ENCODE data around the gene COL2A1.

The COL2A1 gene

DNA sequence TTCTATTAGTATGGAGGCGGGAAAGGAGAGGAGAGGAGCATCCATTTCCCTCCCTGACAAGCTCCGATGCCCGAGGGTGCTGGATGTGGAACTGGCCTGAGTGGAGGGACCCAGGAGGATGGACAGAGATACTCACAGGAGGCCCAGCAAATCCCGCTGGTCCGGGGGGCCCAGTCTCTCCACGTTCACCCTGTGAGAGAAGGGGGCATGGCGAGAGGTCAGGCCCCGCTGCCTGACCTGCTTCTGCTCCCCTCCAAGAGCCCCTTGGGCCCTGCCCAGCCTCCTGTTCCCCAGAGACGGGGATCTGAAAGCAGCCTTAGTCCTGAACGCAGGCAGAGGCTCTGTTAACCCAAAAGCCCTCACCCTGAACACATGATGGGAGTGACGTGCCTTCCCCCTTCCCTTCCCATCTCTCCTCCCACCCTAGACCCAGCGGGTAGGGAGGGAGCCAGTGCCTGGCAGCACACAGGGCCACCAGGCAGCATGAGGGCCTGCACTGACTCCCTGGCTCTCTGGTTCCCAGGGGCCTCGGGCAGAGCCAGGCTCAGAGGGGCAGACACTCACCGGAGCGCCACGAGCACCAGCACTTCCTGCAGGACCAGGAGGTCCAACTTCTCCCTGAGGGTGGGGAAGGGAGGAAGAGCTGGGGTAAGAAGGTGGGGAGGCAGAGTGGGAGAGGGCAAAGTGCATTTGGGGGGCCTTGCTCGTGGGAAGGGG is 23.3 kb downstream of the COL2A1 start:
- no peak overlapping the region for H3K9ac ChIP-seq (ENCODE audit: insufficient read length)
- H3K9me3 ChIP-seq (ENCODE audit: low read depth, low read length): no peaks in the 10 kb centered on the region
- H3K27ac ChIP-seq: no peak overlapping the region
- H3K36me3 ChIP-seq (ENCODE audit: insufficient read depth, low read length): no peaks in the 10 kb centered on the region
- no peak for DNase-seq (ENCODE audit: low read depth, low spot score)
- H3K4me3 ChIP-seq: no peak overlapping the region
- no peak for TF ChIP-seq EZH2 (IDR thresholded peaks at IDR 0.05)
- no peak for TF ChIP-seq POLR2AphosphoS5 (IDR thresholded peaks at IDR 0.05; ENCODE audit: borderline replicate concordance, low read depth, low read length)
- no peak for TF ChIP-seq FOXP2 (optimal IDR thresholded peaks at IDR 0.05; ENCODE audit: control extremely low read depth, extremely low read length, insufficient read depth)

DNA sequence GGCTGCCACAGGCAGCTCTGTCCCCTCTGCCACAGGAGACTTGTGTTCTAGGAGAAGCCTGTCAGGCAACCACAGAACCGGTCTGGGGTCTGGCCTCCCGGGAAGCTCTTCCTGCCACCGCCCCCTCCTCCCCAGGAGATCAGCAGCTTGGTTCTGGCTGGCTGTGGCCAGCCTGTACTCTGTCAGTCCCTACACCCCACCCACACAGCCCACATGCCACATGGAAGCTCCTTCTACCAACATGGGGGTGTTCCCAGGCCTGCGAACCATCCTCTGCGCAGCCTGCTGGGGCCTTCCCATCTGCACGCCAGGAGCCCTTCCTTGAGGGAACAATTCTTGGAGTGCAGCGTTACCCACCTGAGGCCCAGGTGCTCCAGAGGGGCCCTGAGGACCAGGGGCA is 24.1 kb downstream of the COL2A1 start:
- Histone ChIP-seq H3K9ac (ENCODE audit: insufficient read length) (no peak overlapping the region), H3K9me3 (ENCODE audit: low read depth, low read length) (no peaks in the 10 kb centered on the region)
- no peak for TF ChIP-seq FOXP2 (optimal IDR thresholded peaks at IDR 0.05; ENCODE audit: control extremely low read depth, extremely low read length, insufficient read depth)
- no peak for TF ChIP-seq EZH2 (IDR thresholded peaks at IDR 0.05)
- TF ChIP-seq POLR2AphosphoS5 (IDR thresholded peaks at IDR 0.05; ENCODE audit: borderline replicate concordance, low read depth, low read length): no peak

DNA sequence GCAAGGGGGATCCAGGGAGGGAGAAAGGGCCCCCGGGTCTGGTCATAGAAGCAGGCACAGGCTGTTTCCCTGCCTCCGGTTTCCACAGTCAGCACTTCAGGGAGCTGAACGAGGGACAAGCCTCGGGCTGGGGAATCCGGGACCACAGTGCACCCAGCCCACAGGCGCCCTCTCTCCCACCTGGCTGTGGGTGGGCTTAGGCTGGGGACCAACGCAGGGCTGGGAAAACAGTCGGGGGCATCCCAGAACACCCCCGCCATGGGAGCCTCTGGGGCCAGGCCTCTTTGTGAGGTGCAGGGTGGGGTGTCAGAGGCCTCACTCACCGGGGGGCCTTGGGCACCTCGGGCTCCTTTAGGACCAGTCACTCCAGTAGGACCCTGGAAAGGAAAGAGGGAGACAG is 24.6 kb downstream of the COL2A1 start:
- TF ChIP-seq FOXP2 (optimal IDR thresholded peaks at IDR 0.05; ENCODE audit: control extremely low read depth, extremely low read length, insufficient read depth): no peak
- no peak for TF ChIP-seq POLR2AphosphoS5 (IDR thresholded peaks at IDR 0.05; ENCODE audit: borderline replicate concordance, low read depth, low read length)
- TF ChIP-seq EZH2 (IDR thresholded peaks at IDR 0.05): no peak
- no peak overlapping the region for H3K27ac ChIP-seq
- H3K4me3 ChIP-seq: no peak overlapping the region
- no peak for DNase-seq (ENCODE audit: low read depth, low spot score)
- no peaks in the 10 kb centered on the region for H3K36me3 ChIP-seq (ENCODE audit: insufficient read depth, low read length)
- no peak overlapping the region for H3K9ac ChIP-seq (ENCODE audit: insufficient read length)
- H3K9me3 ChIP-seq (ENCODE audit: low read depth, low read length): no peaks in the 10 kb centered on the region

More for the DNA sequence above, 24.1 kb downstream of the COL2A1 start:
- Histone ChIP-seq H3K4me3 (no peak overlapping the region), H3K27ac (no peak overlapping the region), H3K36me3 (ENCODE audit: insufficient read depth, low read length) (no peaks in the 10 kb centered on the region)
- DNase-seq (ENCODE audit: low read depth, low spot score): no peak

DNA sequence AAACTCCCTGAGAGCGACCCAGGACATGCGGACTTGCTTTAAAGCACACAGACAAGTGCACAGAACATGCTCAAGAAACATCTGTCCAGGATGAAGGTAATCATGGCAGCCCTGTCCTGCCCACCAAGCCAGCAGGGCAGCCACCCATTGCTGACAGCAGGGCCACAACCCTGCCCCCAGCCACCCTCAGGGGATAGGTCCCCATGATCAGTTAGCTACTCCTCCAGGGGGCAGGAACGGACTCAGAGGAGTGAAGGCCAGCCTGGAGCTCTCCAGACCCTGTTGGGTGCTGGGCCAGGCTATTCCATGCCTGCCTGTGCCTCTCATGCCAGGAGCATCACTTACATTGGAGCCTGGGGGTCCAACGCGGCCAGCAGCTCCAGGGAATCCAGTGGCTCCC is 25.1 kb downstream of the COL2A1 start:
- TF ChIP-seq EZH2 (IDR thresholded peaks at IDR 0.05) (no peak), FOXP2 (optimal IDR thresholded peaks at IDR 0.05; ENCODE audit: control extremely low read depth, extremely low read length, insufficient read depth) (no peak), POLR2AphosphoS5 (IDR thresholded peaks at IDR 0.05; ENCODE audit: borderline replicate concordance, low read depth, low read length) (no peak)
- Histone ChIP-seq H3K9me3 (ENCODE audit: low read depth, low read length) (no peaks in the 10 kb centered on the region), H3K36me3 (ENCODE audit: insufficient read depth, low read length) (no peaks in the 10 kb centered on the region), H3K4me3 (no peak overlapping the region), H3K27ac (no peak overlapping the region), H3K9ac (ENCODE audit: insufficient read length) (no peak overlapping the region)
- DNase-seq (ENCODE audit: low read depth, low spot score): no peak

DNA sequence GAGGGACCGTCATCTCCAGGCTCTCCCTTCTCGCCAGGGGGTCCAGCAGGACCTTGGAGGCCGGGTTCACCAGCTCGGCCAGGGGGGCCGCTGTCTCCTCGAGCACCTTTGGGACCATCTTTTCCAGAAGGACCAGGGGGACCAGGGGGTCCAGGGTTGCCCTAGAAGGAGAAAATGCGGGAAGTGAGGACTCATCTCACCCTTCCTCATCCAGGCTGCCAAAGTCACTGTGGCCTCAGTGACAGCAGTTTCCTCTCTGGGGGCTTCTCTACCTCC is 25.7 kb downstream of the COL2A1 start:
- H3K4me3 ChIP-seq: no peak overlapping the region
- no peak overlapping the region for H3K27ac ChIP-seq
- no peak overlapping the region for H3K9ac ChIP-seq (ENCODE audit: insufficient read length)
- TF ChIP-seq EZH2 (IDR thresholded peaks at IDR 0.05): no peak
- no peak for TF ChIP-seq FOXP2 (optimal IDR thresholded peaks at IDR 0.05; ENCODE audit: control extremely low read depth, extremely low read length, insufficient read depth)
- TF ChIP-seq POLR2AphosphoS5 (IDR thresholded peaks at IDR 0.05; ENCODE audit: borderline replicate concordance, low read depth, low read length): no peak
- H3K9me3 ChIP-seq (ENCODE audit: low read depth, low read length): no peaks in the 10 kb centered on the region
- H3K36me3 ChIP-seq (ENCODE audit: insufficient read depth, low read length): no peaks in the 10 kb centered on the region
- no peak for DNase-seq (ENCODE audit: low read depth, low spot score)

DNA sequence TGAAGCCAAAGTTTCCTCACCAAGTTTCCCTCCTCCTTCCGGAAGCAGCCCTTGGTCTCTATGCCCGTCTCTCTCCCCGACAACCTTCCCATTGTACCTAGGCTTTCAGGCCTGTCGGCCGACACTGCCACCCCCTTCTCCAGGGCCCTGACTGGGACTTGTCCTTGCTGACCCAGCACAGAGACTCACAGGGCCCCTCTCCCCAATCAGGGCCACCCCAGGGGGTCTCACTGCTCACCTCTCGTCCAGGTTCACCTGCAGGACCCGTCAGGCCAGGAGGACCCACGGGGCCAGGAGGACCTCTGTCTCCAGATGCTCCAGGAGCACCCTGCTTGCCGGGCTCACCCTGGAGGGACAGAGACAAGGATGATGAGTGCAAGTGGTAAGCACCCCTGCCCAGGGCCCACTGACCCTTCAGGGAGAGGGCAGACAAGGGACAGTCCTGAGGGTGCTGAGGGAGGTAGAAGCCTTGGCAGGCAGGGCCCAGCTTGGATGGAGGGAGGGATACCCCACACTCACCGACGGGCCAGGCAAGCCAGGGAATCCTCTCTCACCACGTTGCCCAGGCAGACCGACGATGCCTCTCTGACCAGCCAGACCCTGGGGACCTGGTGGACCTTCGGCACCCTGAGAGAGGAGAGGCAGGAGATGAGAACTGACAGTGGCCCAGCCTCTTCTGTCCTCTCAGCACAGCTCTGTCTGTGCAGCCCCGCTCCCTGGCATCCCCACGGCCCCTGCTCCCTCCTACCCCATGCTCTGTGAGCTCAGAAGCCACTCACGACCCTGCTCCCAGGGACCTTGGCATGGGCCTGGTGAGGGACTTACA is 26.3 kb downstream of the COL2A1 start:
- Histone ChIP-seq H3K9me3 (ENCODE audit: low read depth, low read length) (no peaks in the 10 kb centered on the region), H3K36me3 (ENCODE audit: insufficient read depth, low read length) (no peaks in the 10 kb centered on the region), H3K9ac (ENCODE audit: insufficient read length) (no peak overlapping the region), H3K4me3 (no peak overlapping the region), H3K27ac (no peak overlapping the region)
- no peak for DNase-seq (ENCODE audit: low read depth, low spot score)
- TF ChIP-seq EZH2 (IDR thresholded peaks at IDR 0.05): no peak
- no peak for TF ChIP-seq FOXP2 (optimal IDR thresholded peaks at IDR 0.05; ENCODE audit: control extremely low read depth, extremely low read length, insufficient read depth)
- no peak for TF ChIP-seq POLR2AphosphoS5 (IDR thresholded peaks at IDR 0.05; ENCODE audit: borderline replicate concordance, low read depth, low read length)

DNA sequence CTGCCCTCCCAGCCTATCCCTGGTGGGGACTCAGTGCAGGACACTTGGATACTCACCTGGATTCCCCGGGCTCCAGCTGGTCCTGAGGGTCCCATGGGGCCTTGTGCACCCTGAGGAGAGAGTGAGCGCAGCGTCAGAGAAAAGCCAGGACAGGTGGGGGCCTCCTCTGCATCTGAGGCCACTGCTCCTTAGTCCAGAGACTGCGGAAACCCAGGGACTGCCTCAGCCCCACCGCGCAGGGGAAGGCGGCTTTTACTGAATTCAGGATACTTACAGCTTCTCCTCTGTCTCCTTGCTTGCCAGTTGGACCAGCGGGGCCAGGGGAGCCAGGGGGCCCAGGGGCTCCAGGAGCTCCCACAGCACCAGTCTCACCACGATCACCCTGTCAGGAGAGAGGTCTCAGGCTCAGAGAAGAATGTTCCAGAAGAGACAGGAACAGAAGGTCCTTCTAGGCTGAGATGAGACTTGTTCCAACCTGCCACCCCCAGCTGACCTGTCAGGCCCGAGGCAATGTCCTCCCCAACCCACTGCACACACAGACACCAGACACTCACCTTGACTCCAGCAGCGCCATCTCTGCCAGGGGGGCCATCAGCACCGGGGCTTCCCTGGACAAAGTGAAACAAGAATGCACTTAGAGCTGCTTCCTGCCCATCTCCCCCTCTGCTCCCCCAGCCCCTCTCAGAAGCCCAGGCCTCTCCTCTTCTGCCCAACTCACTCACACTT is 27.1 kb downstream of the COL2A1 start:
- no peak overlapping the region for H3K9ac ChIP-seq (ENCODE audit: insufficient read length)
- TF ChIP-seq EZH2 (IDR thresholded peaks at IDR 0.05) (no peak), FOXP2 (optimal IDR thresholded peaks at IDR 0.05; ENCODE audit: control extremely low read depth, extremely low read length, insufficient read depth) (no peak), POLR2AphosphoS5 (IDR thresholded peaks at IDR 0.05; ENCODE audit: borderline replicate concordance, low read depth, low read length) (no peak)
- H3K4me3 ChIP-seq: no peak overlapping the region
- DNase-seq (ENCODE audit: low read depth, low spot score): no peak
- no peaks in the 10 kb centered on the region for H3K9me3 ChIP-seq (ENCODE audit: low read depth, low read length)
- no peak overlapping the region for H3K27ac ChIP-seq
- H3K36me3 ChIP-seq (ENCODE audit: insufficient read depth, low read length): no peaks in the 10 kb centered on the region

DNA sequence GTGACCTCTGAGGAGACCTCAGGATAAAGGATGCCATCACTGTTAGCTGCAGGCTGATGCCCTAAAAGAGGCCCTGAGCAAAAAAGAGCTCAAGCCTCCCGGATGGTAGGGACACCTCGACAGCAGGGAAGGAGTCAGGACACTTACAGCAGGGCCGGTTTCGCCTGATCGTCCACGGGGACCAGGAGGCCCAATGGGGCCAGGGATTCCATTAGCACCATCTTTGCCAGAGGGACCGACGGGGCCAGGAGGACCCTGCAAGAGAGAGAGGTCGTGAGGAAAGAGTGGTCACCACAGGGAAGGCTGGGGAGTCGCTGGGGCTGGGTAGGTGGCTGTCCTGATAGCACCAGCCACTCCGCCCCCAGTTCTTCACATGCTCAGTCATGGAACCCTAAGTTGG is 28.5 kb downstream of the COL2A1 start:
- TF ChIP-seq POLR2AphosphoS5 (IDR thresholded peaks at IDR 0.05; ENCODE audit: borderline replicate concordance, low read depth, low read length): no peak
- TF ChIP-seq EZH2 (IDR thresholded peaks at IDR 0.05): no peak
- TF ChIP-seq FOXP2 (optimal IDR thresholded peaks at IDR 0.05; ENCODE audit: control extremely low read depth, extremely low read length, insufficient read depth): no peak
- DNase-seq (ENCODE audit: low read depth, low spot score): no peak
- H3K4me3 ChIP-seq: no peak overlapping the region
- H3K27ac ChIP-seq: no peak overlapping the region
- H3K9me3 ChIP-seq (ENCODE audit: low read depth, low read length): no peaks in the 10 kb centered on the region
- no peaks in the 10 kb centered on the region for H3K36me3 ChIP-seq (ENCODE audit: insufficient read depth, low read length)
- H3K9ac ChIP-seq (ENCODE audit: insufficient read length): no peak overlapping the region

Measured in SK-N-MC (cell line).